Measurements from ENCODE around the gene PSMC5. TPM values are rescaled to one million over a fixed set of nuclear protein-coding genes. Genes with fewer than 3 reads are reported as not detected.
A peak's percentile ranks its signal among the peaks of the same experiment; 100 is the strongest.

PSMC5 gene
- total RNA-seq, 1 experiment from 2014 or later = 183 TPM

GRCh38 chr17:63817736-63818385, 9.4 kb upstream of the PSMC5 start:
- Histone ChIP-seq H3K14ac (ENCODE audit: insufficient read depth, low read length) (no peak overlapping the region), H3K4me2 (ENCODE audit: insufficient read depth, insufficient read length, low read length) (no peak overlapping the region), H2BK120ac (ENCODE audit: low read depth, low read length, poor library complexity, severe bottlenecking) (no peak overlapping the region), H4K20me1 (ENCODE audit: control insufficient read depth, insufficient read depth, insufficient read length) (no peaks in the 10 kb centered on the region), H3K4me1 (ENCODE audit: insufficient read depth, low read length) (no peaks in the 10 kb centered on the region), H2BK20ac (ENCODE audit: low read depth, low read length, poor library complexity, severe bottlenecking) (no peak overlapping the region), H2BK5ac (ENCODE audit: insufficient read length, low read length) (no peak overlapping the region), H2BK15ac (ENCODE audit: low read depth, low read length) (no peak overlapping the region), H3K23ac (ENCODE audit: insufficient read length, low read depth, low read length) (no peak overlapping the region), H3K23me2 (ENCODE audit: insufficient read length, low read depth, low read length, poor library complexity, severe bottlenecking) (no peaks in the 10 kb centered on the region), H3K9me3 (ENCODE audit: control insufficient read depth, low read depth, low read length) (no peaks in the 10 kb centered on the region), H3K56ac (ENCODE audit: insufficient read length, low read depth, low read length) (no peak overlapping the region), H4K91ac (ENCODE audit: insufficient read length, low read depth, low read length) (no peak overlapping the region), H2AFZ (ENCODE audit: low read length) (no peak overlapping the region), H4K5ac (ENCODE audit: insufficient read length, low read depth, low read length) (no peak overlapping the region), H3K27ac (ENCODE audit: insufficient read length, low read depth, low read length) (no peak overlapping the region), H3T11ph (ENCODE audit: low read length) (no peak overlapping the region), H3K79me2 (ENCODE audit: insufficient read depth, low read length) (no peaks in the 10 kb centered on the region), H4K8ac (replicated peaks; ENCODE audit: insufficient read length, low read depth, low read length) (no peak overlapping the region), H3K9ac (ENCODE audit: extremely low read depth, insufficient read length, low read length) (no peak overlapping the region), H2AK5ac (ENCODE audit: insufficient read length, low read length) (no peak overlapping the region), H3K27me3 (ENCODE audit: insufficient read depth, low read length) (no peaks in the 10 kb centered on the region), H2BK12ac (ENCODE audit: insufficient read length, low read depth, low read length) (no peak overlapping the region), H3K4ac (ENCODE audit: low read depth, low read length) (no peak overlapping the region), H3K18ac (ENCODE audit: insufficient read length, low read depth, low read length) (no peak overlapping the region), H3K79me1 (ENCODE audit: insufficient read depth, low read depth, low read length, poor library complexity, severe bottlenecking) (no peaks in the 10 kb centered on the region)
- peak overlapping the region in 1 of 3 experiments; percentile 23; a peak in 2 of 7 replicates for H3K27ac Mint-ChIP-seq
- no CpG with 5 or more reads among the region's 27 CpGs for WGBS (ENCODE audit: extremely low coverage, insufficient read length, low lambda C conversion rate)
- H3K9me3 Mint-ChIP-seq = no peaks in the 10 kb centered on the region
- no peaks in the 10 kb centered on the region for H3K4me1 Mint-ChIP-seq
- DNase-seq = no peak
- peaks cover 48 to 100% (median 97%) of the 10 kb centered on the region in 3 experiments for H3K36me3 Mint-ChIP-seq (ENCODE audit: insufficient read depth in 1 of 3, low read depth in 3 of 3)
- TF ChIP-seq CTCF (conservative IDR thresholded peaks at IDR 0.05) = no peak
- H3K4me3 Mint-ChIP-seq = no peak overlapping the region
- H3K27me3 Mint-ChIP-seq (ENCODE audit: low read depth) = no peaks in the 10 kb centered on the region; the same call in 1 of the 2 replicates

Measured in H9 (cell line).